AG04449 (cell line): ENCODE measurements around the gene GALNT2.

ENCODE experiments used
- CTCF ChIA-PET: fragments of 350-600 bp; formaldehyde crosslinking; extraction: SDS; loops from one replicate; lab custom pipeline; 2021; ENCODE audit warnings: antibody characterized with exemption; lab: Yijun Ruan, JAX
- POLR2A ChIA-PET: fragments of 400-600, 350-600 bp; formaldehyde crosslinking; extraction: SDS; loops from one replicate; lab custom pipeline; 2020; ENCODE audit warnings: antibody characterized with exemption, inconsistent platforms; lab: Yijun Ruan, JAX
- DNase-seq: peaks from one replicate; pipeline ENCODE4 v3.0.0-alpha.2; 2010; ENCODE audit warnings: low read depth, low spot score
- H3K4me3 ChIP-seq: 2 replicates; pipeline ENCODE4 v1.5.1; 2011; ENCODE audit warnings: low read depth, mild to moderate bottlenecking, control low read depth, low read length
- CTCF ChIP-seq: IDR thresholded peaks from one replicate; pipeline ENCODE4 v1.5.1; 2011; ENCODE audit warnings: mild to moderate bottlenecking, moderate library complexity, low read length, control low read depth, inconsistent platforms; ENCODE audit not compliant: insufficient read depth; ENCODE audit errors: missing control alignments

Gene GALNT2

GRCh38 chr1:230199034-230199433, 132.0 kb downstream of the GALNT2 start:
- ChIA-PET POLR2A (no interaction called here), CTCF (no interaction called here)
- no peak for TF ChIP-seq CTCF
- no peak for DNase-seq
- H3K4me3 ChIP-seq = no peak overlapping the region

- DNase-seq = no peak
- CTCF ChIA-PET = no interaction called here
- TF ChIP-seq CTCF = no peak
- H3K4me3 ChIP-seq = no peak overlapping the region
- POLR2A ChIA-PET = no interaction called here
These were observed 132.5 kb downstream of the GALNT2 start for GRCh38 chr1:230199554-230199953.

GRCh38 chr1:230200276-230200675, 133.2 kb downstream of the GALNT2 start:
- H3K4me3 ChIP-seq = no peak overlapping the region
- ChIA-PET POLR2A (no interaction called here), CTCF (interaction anchor here (1.0 to 1.5 kb wide), 2 partner anchors 10 to 70 kb away, joined by 3 read pairs; no protein-coding TSS in a partner anchor)
- DNase-seq = no peak
- TF ChIP-seq CTCF = no peak

GRCh38 chr1:230201445-230201844, 134.4 kb downstream of the GALNT2 start:
- no peak for TF ChIP-seq CTCF
- H3K4me3 ChIP-seq = no peak overlapping the region
- no peak for DNase-seq
- ChIA-PET POLR2A (no interaction called here), CTCF (interaction anchor here (1.5 kb wide), 1 partner anchor 68 kb away, joined by 3 read pairs; no protein-coding TSS in a partner anchor)

- DNase-seq = no peak
- no peak overlapping the region for H3K4me3 ChIP-seq
- CTCF ChIA-PET = interaction anchor here (0.6 to 1.0 kb wide), 4 partner anchors 9 to 645 kb away, joined by 3 read pairs; no protein-coding TSS in a partner anchor
- POLR2A ChIA-PET = no interaction called here
- no peak for TF ChIP-seq CTCF
These were observed 137.8 kb downstream of the GALNT2 start for GRCh38 chr1:230204842-230205241.

GRCh38 chr1:230205719-230206198, 138.7 kb downstream of the GALNT2 start:
- ChIA-PET CTCF (interaction anchor here (0.6 to 1.6 kb wide), 3 partner anchors 9 to 15 kb away, joined by 3 to 5 read pairs (median 3); no protein-coding TSS in a partner anchor), POLR2A (interaction anchor here (0.6 kb wide), 1 partner anchor 139 kb away, joined by 3 read pairs; the partner anchor contains the start of gene GALNT2)

More at GRCh38 chr1:230205719-230206198, 138.7 kb downstream of the GALNT2 start:
- H3K4me3 ChIP-seq = no peak overlapping the region
- peak; percentile 84 for DNase-seq
- TF ChIP-seq CTCF = no peak
